Adipose tissue (tissue), 3 donors: ENCODE results near the gene CSMD2. TPM values are rescaled to one million over a fixed set of nuclear protein-coding genes. Genes with fewer than 3 reads are reported as not detected.

ENCODE experiments used
- H3K27ac ChIP-seq: one replicate; pipeline ENCODE4 v1.5.1; 2013; ENCODE audit warnings: low read depth, low read length
- WGBS, 3 donors: extraction: QIAGEN DNeasy Blood & Tissue Kit; methylation state at CpG; one replicate each; pipeline ENCODE4 v1.1.7; 2013; 5-methylcytosine and 5-hydroxymethylcytosine counted together
- polyA plus RNA-seq, 3 donors: library from polyadenylated mRNA; stranded (reverse); fragments of 200-250 nt; gene quantifications; one replicate each; pipeline ENCODE4 v1.2.3, GENCODE V29; 2013
- donor health status: healthy with polysubstance abuse.
- donor health status: Bipolar disorder and iron deficiency.
- donor health status: healthy.

The CSMD2 gene
- polyA plus RNA-seq, 3 donors: under 0.01 to 0.21 (median 0.07) TPM

- 75 to 78% (median 77%) methylated on average over 5 of the region's 5 CpGs for WGBS, 3 donors
- no peak overlapping the region for H3K27ac ChIP-seq
These were observed 523.8 kb downstream of the CSMD2 start for GRCh38 chr1:33641104-33641830.

GRCh38 chr1:33640114-33640660 lies 524.8 kb downstream of the CSMD2 start:
- H3K27ac ChIP-seq: no peak overlapping the region
- WGBS, 3 donors: 25 to 58% (median 56%) methylated on average over 3 of the region's 3 CpGs

- WGBS, 3 donors: 83 to 94% (median 88%) methylated on average over 7 of the region's 7 CpGs
- H3K27ac ChIP-seq: no peak overlapping the region
These were observed 527.1 kb downstream of the CSMD2 start for GRCh38 chr1:33637846-33638440.

- H3K27ac ChIP-seq: no peak overlapping the region
- 88 to 92% (median 90%) methylated on average over 14 of the region's 14 CpGs for WGBS, 3 donors
These were observed 528.8 kb downstream of the CSMD2 start for GRCh38 chr1:33636209-33636608.

- no peak overlapping the region for H3K27ac ChIP-seq
- 58 to 76% (median 67%) methylated on average over 7 of the region's 7 CpGs for WGBS, 3 donors
These were observed 529.6 kb downstream of the CSMD2 start for GRCh38 chr1:33635336-33636012.

- 18% methylated on average over 9 of the region's 9 CpGs for WGBS, 3 donors
- H3K27ac ChIP-seq: no peak overlapping the region
These were observed 530.2 kb downstream of the CSMD2 start for GRCh38 chr1:33634806-33635205.

GRCh38 chr1:33634143-33634542 lies 530.9 kb downstream of the CSMD2 start:
- H3K27ac ChIP-seq: no peak overlapping the region
- WGBS, 3 donors: 90 to 94% (median 92%) methylated on average over 5 of the region's 5 CpGs

GRCh38 chr1:33633019-33633801 lies 531.8 kb downstream of the CSMD2 start:
- no peak overlapping the region for H3K27ac ChIP-seq
- 27 to 39% (median 34%) methylated on average over 29 of the region's 29 CpGs for WGBS, 3 donors

GRCh38 chr1:33630686-33631085 lies 534.3 kb downstream of the CSMD2 start:
- 67 to 88% (median 74%) methylated on average over 1 of the region's 1 CpG for WGBS, 3 donors

GRCh38 chr1:33626801-33627200 lies 538.2 kb downstream of the CSMD2 start:
- H3K27ac ChIP-seq: no peak overlapping the region
- 79 to 85% (median 85%) methylated on average over 4 of the region's 4 CpGs for WGBS, 3 donors

More at GRCh38 chr1:33630686-33631085, 534.3 kb downstream of the CSMD2 start:
- H3K27ac ChIP-seq: no peak overlapping the region

- 88 to 92% (median 91%) methylated on average over 35 of the region's 35 CpGs for WGBS, 3 donors
- no peak overlapping the region for H3K27ac ChIP-seq
These were observed 539.8 kb downstream of the CSMD2 start for GRCh38 chr1:33624991-33625870.

GRCh38 chr1:33624261-33624990 lies 540.6 kb downstream of the CSMD2 start:
- WGBS, 3 donors: 93 to 94% (median 94%) methylated on average over 25 of the region's 25 CpGs
- H3K27ac ChIP-seq: no peak overlapping the region

GRCh38 chr1:33623811-33624210 lies 541.2 kb downstream of the CSMD2 start:
- WGBS, 3 donors: 72 to 81% (median 80%) methylated on average over 4 of the region's 4 CpGs

GRCh38 chr1:33622757-33623156 lies 542.3 kb downstream of the CSMD2 start:
- WGBS, 3 donors: 81 to 89% (median 82%) methylated on average over 1 of the region's 1 CpG
- H3K27ac ChIP-seq: no peak overlapping the region

More at GRCh38 chr1:33623811-33624210, 541.2 kb downstream of the CSMD2 start:
- no peak overlapping the region for H3K27ac ChIP-seq

GRCh38 chr1:33618636-33619035 lies 546.4 kb downstream of the CSMD2 start:
- no peak overlapping the region for H3K27ac ChIP-seq
- WGBS, 3 donors: 75 to 91% (median 82%) methylated on average over 1 of the region's 1 CpG

- no peak overlapping the region for H3K27ac ChIP-seq
- WGBS, 3 donors: 86 to 88% (median 87%) methylated on average over 9 of the region's 9 CpGs
These were observed 547.6 kb downstream of the CSMD2 start for GRCh38 chr1:33617451-33617850.

- no peak overlapping the region for H3K27ac ChIP-seq
- WGBS, 3 donors: 57 to 80% (median 61%) methylated on average over 6 of the region's 6 CpGs
These were observed 548.2 kb downstream of the CSMD2 start for GRCh38 chr1:33616780-33617179.
